GM12878 (cell line): Measurements from ENCODE around the gene WDR18. TPM values are rescaled to one million over a fixed set of nuclear protein-coding genes. Genes with fewer than 3 reads are reported as not detected.
A peak's percentile ranks its signal among the peaks of the same experiment; 100 is the strongest.

Experiments
- ATF2 ChIP-seq: IDR thresholded peaks from 2 replicates; pipeline ENCODE4 v1.6.1; 2012; ENCODE audit warnings: low read length, inconsistent platforms
- ATF7 ChIP-seq: fragments of 450-650 bp; IDR thresholded peaks from 2 replicates; pipeline ENCODE4 v1.6.1; 2016; ENCODE audit warnings: low read depth, mild to moderate bottlenecking
- BACH1 ChIP-seq: fragments of 450-650 bp; IDR thresholded peaks from 2 replicates; pipeline ENCODE4 v1.6.1; 2017; ENCODE audit warnings: mild to moderate bottlenecking, borderline replicate concordance
- CHD4 ChIP-seq: fragments of 200-600 bp; sonication (generic); IDR thresholded peaks from 2 replicates; pipeline ENCODE4 v1.6.1; 2016; ENCODE audit warnings: mild to moderate bottlenecking
- IKZF2 ChIP-seq, 2 experiments: fragments of 450-650 bp; IDR thresholded peaks; 2 replicates each; pipeline ENCODE4 v1.6.1; 2017; ENCODE audit warnings: mild to moderate bottlenecking in 2 of 2, moderate library complexity in 2 of 2
- NFXL1 ChIP-seq: fragments of 450-650 bp; IDR thresholded peaks from 2 replicates; pipeline ENCODE4 v1.6.1; 2017; ENCODE audit warnings: antibody characterized with exemption, mild to moderate bottlenecking, borderline replicate concordance
- NRF1 ChIP-seq: conservative IDR thresholded peaks from 2 replicates; pipeline ENCODE4 v1.6.1; 2011; ENCODE audit warnings: mild to moderate bottlenecking, low read depth, low read length, improper control_type of control experiment
- POLR2A ChIP-seq: IDR thresholded peaks from 2 replicates; pipeline ENCODE4 v1.6.1; 2011; ENCODE audit warnings: low read depth, mild to moderate bottlenecking, low read length
- POLR2AphosphoS5 ChIP-seq: IDR thresholded peaks from 2 replicates; pipeline ENCODE4 v1.6.1; 2011; ENCODE audit warnings: mild to moderate bottlenecking, low read length, inconsistent platforms
- RAD21 ChIP-seq: IDR thresholded peaks from 2 replicates; pipeline ENCODE4 v1.6.1; 2011; ENCODE audit warnings: mild to moderate bottlenecking, low read depth, low read length, moderate library complexity; ENCODE audit not compliant: insufficient read depth
- STAT1 ChIP-seq: fragments of 450-650 bp; conservative IDR thresholded peaks from 2 replicates; pipeline ENCODE4 v1.6.1; 2014; ENCODE audit warnings: antibody characterized with exemption, mild to moderate bottlenecking
- TBL1XR1 ChIP-seq: IDR thresholded peaks from 2 replicates; pipeline ENCODE4 v1.6.1; 2012; ENCODE audit warnings: low read depth, low read length, improper control_type of control experiment
- ZNF24 ChIP-seq: fragments of 450-650 bp; IDR thresholded peaks from 2 replicates; pipeline ENCODE4 v1.6.1; 2017; ENCODE audit warnings: antibody characterized with exemption, mild to moderate bottlenecking
- polyA plus RNA-seq, 11 experiments: library from polyadenylated mRNA; depleted of rRNA in 4 of 11; unstranded in 6 of 11; stranded (reverse) in 5 of 11; fragments of >200 nt; fragmentation: Nextera tagmentation in 4 of 11; fragmentation: Illumina TruSeq in 1 of 11; extraction: Ambion mirVana in 4 of 11; extraction: Trizol in 1 of 11; gene quantifications; 1 replicate in 1 of 11; 2 replicates in 10 of 11; pipeline versions ENCODE4 v1.2.1 to v1.2.3, GENCODE V29; 2011 to 2016; ENCODE audit warnings: inconsistent platforms in 2 of 11, missing spikeins in 2 of 11, low read depth in 1 of 11
- total RNA-seq, 4 experiments: library from RNA; depleted of rRNA in 3 of 4; stranded (reverse); fragments of >200 nt in 3 of 4; fragmentation: Illumina TruSeq in 1 of 4; extraction: Trizol in 1 of 4; gene quantifications; 2 replicates each; pipeline versions ENCODE4 v1.2.1 to v1.2.3, GENCODE V29; 2013 to 2021
- TF ChIP-seq, protein P1 (sequence below): fragments of 450-650 bp; IDR thresholded peaks from 2 replicates; pipeline ENCODE4 v1.6.1; 2017; ENCODE audit warnings: low read depth, mild to moderate bottlenecking, moderate library complexity
- TF ChIP-seq, protein P2 (sequence below): IDR thresholded peaks from 2 replicates; pipeline ENCODE4 v1.6.1; 2011; ENCODE audit warnings: borderline replicate concordance, low read depth, mild to moderate bottlenecking, moderate library complexity, low read length; ENCODE audit not compliant: insufficient read depth, poor library complexity, severe bottlenecking
- TF ChIP-seq, protein P3 (sequence below): fragments of 450-650 bp; IDR thresholded peaks from 2 replicates; pipeline ENCODE4 v1.6.1; 2014; ENCODE audit warnings: mild to moderate bottlenecking
- TF ChIP-seq, protein P4 (sequence below): IDR thresholded peaks from 2 replicates; pipeline ENCODE4 v1.6.1; 2011; ENCODE audit warnings: borderline replicate concordance, low read depth, mild to moderate bottlenecking, moderate library complexity, mixed read lengths, low read length; ENCODE audit not compliant: insufficient read depth; ENCODE audit errors: extremely low read length
- TF ChIP-seq, protein P5 (sequence below): IDR thresholded peaks from 2 replicates; pipeline ENCODE4 v1.6.1; 2011; ENCODE audit warnings: low read depth, low read length, improper control_type of control experiment, borderline replicate concordance

WDR18 gene
- total and polyA plus RNA-seq, 10 of the 15 experiments (the other 5 are each of a cell fraction or from before 2014, with no cell fraction given): 3.0 to 206 (median 62.3) TPM

DNA sequence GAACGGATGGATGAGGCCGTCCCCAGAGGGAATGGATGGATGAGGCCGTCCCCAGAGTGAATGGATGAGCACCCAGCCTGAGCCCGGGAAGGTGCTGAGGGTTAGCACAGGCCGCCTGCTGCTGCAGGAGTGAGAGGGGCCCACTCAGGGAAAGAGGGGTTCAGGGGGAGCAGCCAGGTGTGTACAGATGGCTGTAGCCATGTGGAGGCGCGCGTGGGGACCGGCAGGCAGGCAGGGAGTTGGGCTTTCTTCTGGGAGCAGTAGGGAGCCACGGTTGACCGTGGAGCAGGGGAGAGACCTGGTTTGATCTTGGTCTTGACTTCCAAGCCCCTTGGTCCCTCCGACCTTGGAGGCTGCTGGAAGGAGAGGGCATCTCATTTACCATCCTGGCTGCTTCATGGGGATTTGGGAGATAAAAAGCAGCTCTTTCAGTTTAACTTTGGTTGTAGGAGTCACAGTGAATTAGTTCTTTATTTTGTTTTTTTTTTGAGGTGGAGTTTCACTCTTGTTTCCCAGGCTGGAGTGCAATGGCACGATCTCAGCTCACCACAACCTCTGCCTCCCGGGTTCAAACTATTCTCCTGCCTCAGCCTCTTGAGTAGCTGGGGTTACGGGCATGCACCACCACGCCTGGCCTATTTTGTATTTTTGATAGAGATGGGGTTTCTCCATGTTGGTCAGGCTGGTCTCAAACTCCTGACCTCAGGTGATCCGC is 33.6 kb upstream of the WDR18 start (continued):
- TF ChIP-seq, protein P1, sequence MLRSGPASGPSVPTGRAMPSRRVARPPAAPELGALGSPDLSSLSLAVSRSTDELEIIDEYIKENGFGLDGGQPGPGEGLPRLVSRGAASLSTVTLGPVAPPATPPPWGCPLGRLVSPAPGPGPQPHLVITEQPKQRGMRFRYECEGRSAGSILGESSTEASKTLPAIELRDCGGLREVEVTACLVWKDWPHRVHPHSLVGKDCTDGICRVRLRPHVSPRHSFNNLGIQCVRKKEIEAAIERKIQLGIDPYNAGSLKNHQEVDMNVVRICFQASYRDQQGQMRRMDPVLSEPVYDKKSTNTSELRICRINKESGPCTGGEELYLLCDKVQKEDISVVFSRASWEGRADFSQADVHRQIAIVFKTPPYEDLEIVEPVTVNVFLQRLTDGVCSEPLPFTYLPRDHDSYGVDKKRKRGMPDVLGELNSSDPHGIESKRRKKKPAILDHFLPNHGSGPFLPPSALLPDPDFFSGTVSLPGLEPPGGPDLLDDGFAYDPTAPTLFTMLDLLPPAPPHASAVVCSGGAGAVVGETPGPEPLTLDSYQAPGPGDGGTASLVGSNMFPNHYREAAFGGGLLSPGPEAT: peak; percentile 58
- TF ChIP-seq, protein P2, sequence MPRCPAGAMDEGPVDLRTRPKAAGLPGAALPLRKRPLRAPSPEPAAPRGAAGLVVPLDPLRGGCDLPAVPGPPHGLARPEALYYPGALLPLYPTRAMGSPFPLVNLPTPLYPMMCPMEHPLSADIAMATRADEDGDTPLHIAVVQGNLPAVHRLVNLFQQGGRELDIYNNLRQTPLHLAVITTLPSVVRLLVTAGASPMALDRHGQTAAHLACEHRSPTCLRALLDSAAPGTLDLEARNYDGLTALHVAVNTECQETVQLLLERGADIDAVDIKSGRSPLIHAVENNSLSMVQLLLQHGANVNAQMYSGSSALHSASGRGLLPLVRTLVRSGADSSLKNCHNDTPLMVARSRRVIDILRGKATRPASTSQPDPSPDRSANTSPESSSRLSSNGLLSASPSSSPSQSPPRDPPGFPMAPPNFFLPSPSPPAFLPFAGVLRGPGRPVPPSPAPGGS: no peak
- TF ChIP-seq ATF2 (no peak), CHD4 (no peak), NFXL1 (no peak), NRF1 (no peak), TBL1XR1 (no peak), POLR2AphosphoS5 (0 out of 2 replicates have a peak, but pooled peaks have one; percentile 31), ATF7 (0 out of 2 replicates have a peak, but pooled peaks have one; percentile 21), ZNF24 (0 out of 2 replicates have a peak, but pooled peaks have one; percentile 4), BACH1 (peak; percentile 44; the same call in 1 of the 2 replicates), IKZF2 (IDR thresholded peaks at IDR 0.05) (peak; percentile 42 to 58), RAD21 (no peak), POLR2A (0 out of 2 replicates have a peak, but pooled peaks have one; percentile 24), STAT1 (no peak)
- TF ChIP-seq, protein P3, sequence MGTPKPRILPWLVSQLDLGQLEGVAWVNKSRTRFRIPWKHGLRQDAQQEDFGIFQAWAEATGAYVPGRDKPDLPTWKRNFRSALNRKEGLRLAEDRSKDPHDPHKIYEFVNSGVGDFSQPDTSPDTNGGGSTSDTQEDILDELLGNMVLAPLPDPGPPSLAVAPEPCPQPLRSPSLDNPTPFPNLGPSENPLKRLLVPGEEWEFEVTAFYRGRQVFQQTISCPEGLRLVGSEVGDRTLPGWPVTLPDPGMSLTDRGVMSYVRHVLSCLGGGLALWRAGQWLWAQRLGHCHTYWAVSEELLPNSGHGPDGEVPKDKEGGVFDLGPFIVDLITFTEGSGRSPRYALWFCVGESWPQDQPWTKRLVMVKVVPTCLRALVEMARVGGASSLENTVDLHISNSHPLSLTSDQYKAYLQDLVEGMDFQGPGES: no peak
- TF ChIP-seq, protein P4, sequence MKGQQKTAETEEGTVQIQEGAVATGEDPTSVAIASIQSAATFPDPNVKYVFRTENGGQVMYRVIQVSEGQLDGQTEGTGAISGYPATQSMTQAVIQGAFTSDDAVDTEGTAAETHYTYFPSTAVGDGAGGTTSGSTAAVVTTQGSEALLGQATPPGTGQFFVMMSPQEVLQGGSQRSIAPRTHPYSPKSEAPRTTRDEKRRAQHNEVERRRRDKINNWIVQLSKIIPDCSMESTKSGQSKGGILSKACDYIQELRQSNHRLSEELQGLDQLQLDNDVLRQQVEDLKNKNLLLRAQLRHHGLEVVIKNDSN: no peak
- TF ChIP-seq, protein P5, sequence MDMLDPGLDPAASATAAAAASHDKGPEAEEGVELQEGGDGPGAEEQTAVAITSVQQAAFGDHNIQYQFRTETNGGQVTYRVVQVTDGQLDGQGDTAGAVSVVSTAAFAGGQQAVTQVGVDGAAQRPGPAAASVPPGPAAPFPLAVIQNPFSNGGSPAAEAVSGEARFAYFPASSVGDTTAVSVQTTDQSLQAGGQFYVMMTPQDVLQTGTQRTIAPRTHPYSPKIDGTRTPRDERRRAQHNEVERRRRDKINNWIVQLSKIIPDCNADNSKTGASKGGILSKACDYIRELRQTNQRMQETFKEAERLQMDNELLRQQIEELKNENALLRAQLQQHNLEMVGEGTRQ: no peak
